OCI-LY7 (cell line): Measurements from ENCODE around the gene UPF3B. TPM values are rescaled to one million over a fixed set of nuclear protein-coding genes. Genes with fewer than 3 reads are reported as not detected.
A peak's percentile ranks its signal among the peaks of the same experiment; 100 is the strongest.

Experiments used
- BruUV-seq: library from RNA; stranded (reverse); fragments of 400-500 nt; replicated peaks from 2 replicates; lab custom pipeline; 2021; lab: Mats Ljungman, UMichigan
- CTCF ChIA-PET: fragments of 300-600 bp; sonication (Branson Sonifier 250); formaldehyde crosslinking; loops from one replicate; lab custom pipeline; 2022; ENCODE audit warnings: antibody characterized with exemption; ENCODE audit not compliant: unreplicated experiment; lab: Charles Lee
- POLR2A ChIA-PET: fragments of 300-600 bp; sonication (Branson Sonifier 250); formaldehyde crosslinking; loops from one replicate; lab custom pipeline; 2022; ENCODE audit warnings: antibody characterized with exemption; lab: Charles Lee
- DNase-seq: peaks from one replicate; pipeline ENCODE4 v3.0.0-alpha.2; 2015; ENCODE audit warnings: low spot score
- H2AFZ ChIP-seq: fragments of 200-600 bp; sonication (generic), shearing (Covaris generic); 2 replicates; pipeline ENCODE4 v1.6.1; 2014; ENCODE audit warnings: mild to moderate bottlenecking, antibody characterized with exemption, low read length, moderate library complexity
- H3K27ac ChIP-seq: fragments of 200-600 bp; sonication (generic); 2 replicates; pipeline ENCODE4 v1.5.1; 2014; ENCODE audit warnings: mixed run types, low read depth, mild to moderate bottlenecking, moderate library complexity, low read length, inconsistent platforms; ENCODE audit not compliant: poor library complexity, severe bottlenecking
- H3K36me3 ChIP-seq: fragments of 200-600 bp; sonication (generic); 2 replicates; pipeline ENCODE4 v1.6.1; 2014; ENCODE audit warnings: mild to moderate bottlenecking, antibody characterized with exemption, low read length, moderate library complexity, mixed read lengths; ENCODE audit not compliant: insufficient read depth
- H3K4me1 ChIP-seq: fragments of 200-600 bp; sonication (generic); 2 replicates; pipeline ENCODE4 v1.5.1; 2014; ENCODE audit warnings: mild to moderate bottlenecking, low read length; ENCODE audit not compliant: insufficient read depth, poor library complexity, severe bottlenecking
- H3K4me2 ChIP-seq: fragments of 200-600 bp; sonication (generic); 2 replicates; pipeline ENCODE4 v1.6.1; 2014; ENCODE audit warnings: mild to moderate bottlenecking, low read length
- H3K4me3 ChIP-seq: fragments of 200-600 bp; sonication (generic); 2 replicates; pipeline ENCODE4 v1.5.1; 2014; ENCODE audit warnings: mild to moderate bottlenecking, low read depth, low read length; ENCODE audit not compliant: poor library complexity, severe bottlenecking
- H3K79me2 ChIP-seq: fragments of 200-600 bp; sonication (generic); 2 replicates; pipeline ENCODE4 v1.6.1; 2016; ENCODE audit warnings: low read depth, mild to moderate bottlenecking, low read length, moderate library complexity, mixed read lengths; ENCODE audit not compliant: insufficient read depth
- H3K9me2 ChIP-seq: fragments of 200-600 bp; sonication (generic); 2 replicates; pipeline ENCODE4 v1.6.1; 2016; ENCODE audit warnings: mild to moderate bottlenecking, low read length, mixed read lengths; ENCODE audit not compliant: insufficient read depth
- H3K9me3 ChIP-seq: fragments of 200-600 bp; sonication (generic); 2 replicates; pipeline ENCODE4 v1.6.1; 2014; ENCODE audit warnings: mild to moderate bottlenecking, mixed run types, low read length, mixed read lengths
- H4K20me1 ChIP-seq: fragments of 200-600 bp; sonication (generic); 2 replicates; pipeline ENCODE4 v1.6.1; 2014; ENCODE audit warnings: mild to moderate bottlenecking, antibody characterized with exemption, low read length, moderate library complexity, mixed read lengths; ENCODE audit not compliant: insufficient read depth
- EZH2phosphoT487 ChIP-seq: fragments of 200-600 bp; sonication (generic); IDR thresholded peaks from 2 replicates; pipeline ENCODE4 v1.6.1; 2018; ENCODE audit warnings: low read depth, borderline replicate concordance, mild to moderate bottlenecking, mixed run types, antibody characterized with exemption, low read length, moderate library complexity, mixed read lengths
- intact Hi-C: fragments of 100-400 bp; cut with micrococcal nuclease; formaldehyde crosslinking; loops from one replicate; pipeline ENCODE4 v1.10.0; 2022; ENCODE audit not compliant: unreplicated experiment
- total RNA-seq, 2 experiments: library from RNA; depleted of rRNA in 1 of 2; stranded (reverse); fragments of >200 nt in 1 of 2; shearing (Covaris generic) in 1 of 2; gene quantifications; 2 replicates each; pipeline ENCODE4 v1.2.3, GENCODE V29; 2014 to 2022
- TF ChIP-seq, protein P1 (sequence below): fragments of 200-600 bp; sonication (generic); conservative IDR thresholded peaks from 2 replicates; pipeline ENCODE4 v1.5.1; 2014; ENCODE audit warnings: mild to moderate bottlenecking, antibody characterized with exemption, low read length, moderate library complexity, mixed read lengths

Gene UPF3B
- total RNA-seq, 2 experiments from 2014 or later: 8.7 to 25.5 TPM

DNA sequence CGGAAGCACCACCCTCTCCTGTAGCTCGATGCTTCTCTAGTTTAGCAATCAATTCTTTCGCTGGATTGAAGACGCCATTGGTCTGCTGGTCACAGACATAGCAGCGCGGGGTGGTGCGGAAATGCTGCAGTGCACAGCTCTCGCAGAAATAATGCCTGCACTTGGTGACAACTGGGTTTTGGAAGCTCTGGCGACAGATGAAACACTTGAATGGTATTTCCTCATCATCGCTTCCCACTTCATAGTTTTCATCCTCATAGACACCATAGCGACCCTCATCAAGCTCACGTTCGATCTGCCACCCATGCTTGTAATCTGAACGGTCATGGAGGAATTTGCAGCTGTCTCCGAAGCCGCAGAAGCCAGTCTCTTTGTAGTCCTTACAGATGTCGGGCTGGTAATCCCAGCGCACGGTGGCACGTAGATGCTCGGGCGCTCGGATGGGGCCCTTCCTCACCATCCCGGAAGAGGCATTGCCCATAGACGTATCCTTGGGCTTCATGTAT is 17.9 kb upstream of the UPF3B start:
- peaks cover 4% of the 10 kb centered on the region; the same call in 1 of the 2 replicates for H4K20me1 ChIP-seq
- POLR2A ChIA-PET: interaction anchor here (0.5 to 2.7 kb wide), 10 partner anchors 9 to 408 kb away, joined by 3 to 14 read pairs (median 4); partner anchors contain the start of genes RPL39 and UPF3B
- peaks cover 42% of the 10 kb centered on the region for H3K79me2 ChIP-seq
- no peaks in the 10 kb centered on the region for H3K9me2 ChIP-seq
- peak overlapping the region; percentile 88 for H3K4me2 ChIP-seq
- CTCF ChIA-PET: interaction anchor here (0.6 kb wide), 1 partner anchor 17 kb away, joined by 3 read pairs; no protein-coding TSS in a partner anchor
- H3K4me1 ChIP-seq: peaks cover 18% of the 10 kb centered on the region
- TF ChIP-seq EZH2phosphoT487: no peak
- TF ChIP-seq, protein P1, sequence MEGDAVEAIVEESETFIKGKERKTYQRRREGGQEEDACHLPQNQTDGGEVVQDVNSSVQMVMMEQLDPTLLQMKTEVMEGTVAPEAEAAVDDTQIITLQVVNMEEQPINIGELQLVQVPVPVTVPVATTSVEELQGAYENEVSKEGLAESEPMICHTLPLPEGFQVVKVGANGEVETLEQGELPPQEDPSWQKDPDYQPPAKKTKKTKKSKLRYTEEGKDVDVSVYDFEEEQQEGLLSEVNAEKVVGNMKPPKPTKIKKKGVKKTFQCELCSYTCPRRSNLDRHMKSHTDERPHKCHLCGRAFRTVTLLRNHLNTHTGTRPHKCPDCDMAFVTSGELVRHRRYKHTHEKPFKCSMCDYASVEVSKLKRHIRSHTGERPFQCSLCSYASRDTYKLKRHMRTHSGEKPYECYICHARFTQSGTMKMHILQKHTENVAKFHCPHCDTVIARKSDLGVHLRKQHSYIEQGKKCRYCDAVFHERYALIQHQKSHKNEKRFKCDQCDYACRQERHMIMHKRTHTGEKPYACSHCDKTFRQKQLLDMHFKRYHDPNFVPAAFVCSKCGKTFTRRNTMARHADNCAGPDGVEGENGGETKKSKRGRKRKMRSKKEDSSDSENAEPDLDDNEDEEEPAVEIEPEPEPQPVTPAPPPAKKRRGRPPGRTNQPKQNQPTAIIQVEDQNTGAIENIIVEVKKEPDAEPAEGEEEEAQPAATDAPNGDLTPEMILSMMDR: no peak
- no TSS peak for BruUV-seq
- H3K9me3 ChIP-seq: no peaks in the 10 kb centered on the region
- peaks cover 12% of the 10 kb centered on the region for H3K36me3 ChIP-seq
- intact Hi-C loops: loop anchor here (2.0 kb wide), 1 partner anchor 18 kb away; the partner anchor contains the start of gene UPF3B
- DNase-seq: peak; percentile 55
- peak overlapping the region; percentile 93 for H3K27ac ChIP-seq
- peak overlapping the region; percentile 45; the same call in 1 of the 2 replicates for H2AFZ ChIP-seq
- peak overlapping the region; percentile 91 for H3K4me3 ChIP-seq

DNA sequence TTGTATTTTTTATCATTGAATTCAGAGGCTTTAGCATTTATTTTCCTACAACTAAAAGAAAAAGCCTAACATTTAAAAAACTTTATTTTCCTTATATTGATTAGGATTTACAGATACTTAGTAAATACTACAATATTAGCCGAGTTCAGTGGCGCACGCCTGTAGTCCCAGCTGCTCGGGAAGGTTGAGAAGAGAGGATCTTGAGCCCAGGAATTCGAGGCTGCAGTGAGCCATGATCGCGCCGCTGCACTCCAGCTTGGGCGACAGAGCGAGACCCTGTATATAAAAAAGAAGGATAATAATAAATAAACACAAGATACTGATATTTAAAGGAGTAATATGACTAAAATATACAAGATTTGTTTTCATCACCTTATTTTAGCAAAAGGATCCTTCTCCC is 681 bp upstream of the UPF3B start:
- Histone ChIP-seq H3K36me3 (peaks cover 32% of the 10 kb centered on the region), H3K4me3 (peak overlapping the region; percentile 96), H3K79me2 (peaks cover 18% of the 10 kb centered on the region), H3K27ac (no peak overlapping the region), H3K9me3 (no peaks in the 10 kb centered on the region), H3K4me1 (peaks cover 15% of the 10 kb centered on the region), H3K4me2 (peak overlapping the region; percentile 80), H2AFZ (peak overlapping the region; percentile 76), H4K20me1 (no peaks in the 10 kb centered on the region), H3K9me2 (no peaks in the 10 kb centered on the region)
- DNase-seq: no peak
- ChIA-PET POLR2A (interaction anchor here (0.6 to 1.6 kb wide), 8 partner anchors 9 to 95 kb away, joined by 3 to 14 read pairs (median 3); partner anchors contain the start of genes NDUFA1, RNF113A and SOWAHD), CTCF (interaction anchor here (0.5 kb wide), 1 partner anchor 17 kb away, joined by 3 read pairs; no protein-coding TSS in a partner anchor)
- TF ChIP-seq, protein P1: no peak
- no peak for TF ChIP-seq EZH2phosphoT487
- intact Hi-C loops: loop anchor here (2.0 to 5.0 kb wide), 2 partner anchors 17 to 61 kb away; partner anchors contain the start of genes NDUFA1, RNF113A and RPL39
- BruUV-seq: no TSS peak

DNA sequence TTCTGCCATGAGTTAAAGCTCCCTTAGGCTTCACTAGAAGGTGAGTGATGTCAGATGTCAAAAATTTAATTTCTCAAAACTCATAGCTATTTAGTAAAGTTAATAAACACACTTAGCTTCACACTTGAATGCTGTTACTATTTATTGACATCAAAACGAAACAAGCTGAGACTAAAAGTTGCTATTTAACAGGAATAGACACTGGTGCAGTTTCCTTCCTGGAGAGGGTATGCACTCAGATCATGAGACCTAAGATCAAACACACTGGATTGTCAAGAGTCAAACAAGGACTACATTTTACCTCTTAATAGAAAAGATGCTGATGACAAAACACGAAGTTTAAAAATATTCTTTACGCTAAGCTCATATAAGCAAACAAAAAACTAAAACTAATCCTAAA is 18.9 kb downstream of the UPF3B start:
- Histone ChIP-seq H3K9me3 (no peaks in the 10 kb centered on the region), H3K9me2 (no peaks in the 10 kb centered on the region), H3K36me3 (peaks cover 69% of the 10 kb centered on the region), H4K20me1 (no peaks in the 10 kb centered on the region), H3K79me2 (no peaks in the 10 kb centered on the region), H3K4me2 (no peak overlapping the region), H3K4me3 (no peak overlapping the region), H3K27ac (no peak overlapping the region), H3K4me1 (no peaks in the 10 kb centered on the region), H2AFZ (no peak overlapping the region)
- DNase-seq: no peak
- no TSS peak for BruUV-seq
- intact Hi-C loops: no loop called here
- no peak for TF ChIP-seq EZH2phosphoT487
- TF ChIP-seq, protein P1: no peak
- CTCF ChIA-PET: no interaction called here
- POLR2A ChIA-PET: interaction anchor here (0.6 to 1.6 kb wide), 8 partner anchors 12 to 363 kb away, joined by 3 to 6 read pairs (median 4); partner anchors contain the start of gene RPL39
